SK-N-SH (cell line): ENCODE data around the gene COL23A1.

Source experiments
- CHD2 ChIP-seq: fragments of 150-350 bp; IDR thresholded peaks from 2 replicates; pipeline ENCODE4 v1.6.1; 2018; ENCODE audit warnings: low read length; ENCODE audit not compliant: partially characterized antibody
- CTCF ChIP-seq: fragments of 200-600 bp; sonication (generic); IDR thresholded peaks from 2 replicates; pipeline ENCODE4 v1.6.1; 2017; ENCODE audit warnings: antibody characterized with exemption, mild to moderate bottlenecking, moderate library complexity
- EP300 ChIP-seq, 2 experiments: IDR thresholded peaks; 2 replicates each; pipeline versions ENCODE4 v1.4.0 to v1.6.1; 2012; ENCODE audit warnings: borderline replicate concordance in 1 of 2, low read depth in 1 of 2, low read length in 1 of 2
- IRF3 ChIP-seq: fragments of 150-350 bp; IDR thresholded peaks from 2 replicates; pipeline ENCODE4 v1.6.1; 2016; ENCODE audit warnings: mild to moderate bottlenecking, low read depth, low read length
- JUND ChIP-seq: IDR thresholded peaks from 2 replicates; pipeline ENCODE4 v1.4.0; 2012
- MAX ChIP-seq: IDR thresholded peaks from 2 replicates; pipeline ENCODE4 v1.4.0; 2012; ENCODE audit warnings: low read depth
- USF2 ChIP-seq: fragments of 150-350 bp; IDR thresholded peaks from 2 replicates; pipeline ENCODE4 v1.6.1; 2017; ENCODE audit warnings: antibody characterized with exemption, low read length, low read depth, borderline replicate concordance

DNA sequence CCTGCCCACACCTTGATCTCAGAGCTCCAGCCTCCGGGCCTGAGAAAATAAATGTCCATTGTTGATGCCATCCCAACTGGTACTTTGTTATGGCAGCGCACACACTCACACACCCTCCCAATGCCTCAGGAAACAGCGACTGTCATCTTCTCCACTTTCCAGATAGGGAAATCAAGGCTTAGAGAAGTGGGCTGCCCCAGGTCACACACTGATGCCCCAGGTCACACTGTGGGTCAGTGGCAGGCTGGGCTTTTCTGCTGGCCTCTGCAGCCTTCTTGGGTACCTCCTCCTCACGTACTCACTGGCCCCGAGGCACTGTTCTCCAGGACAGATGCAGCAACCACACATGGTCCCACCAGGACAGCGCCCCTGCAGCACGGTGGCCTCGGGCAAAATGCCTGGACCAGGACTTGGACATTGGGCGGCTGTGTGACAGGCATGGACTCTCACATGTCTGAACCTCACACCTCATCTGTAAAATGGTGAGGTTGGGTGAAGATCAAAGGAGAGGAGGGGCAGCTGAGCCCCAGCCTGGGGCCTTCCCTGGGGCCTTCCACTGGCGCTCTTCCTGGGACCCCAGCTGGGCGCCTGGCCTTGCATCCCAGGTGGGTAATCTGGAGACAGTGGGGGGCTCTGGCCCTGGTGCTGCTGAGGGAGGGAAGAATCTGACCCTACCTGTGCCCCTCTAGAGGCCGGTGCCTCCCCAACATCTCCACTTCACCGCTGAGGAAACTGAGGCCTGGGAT is 156.0 kb downstream of the COL23A1 start:
- TF ChIP-seq CTCF (no peak), MAX (no peak), CHD2 (no peak), IRF3 (no peak), USF2 (no peak), JUND (no peak), EP300 (IDR thresholded peaks at IDR 0.05; ENCODE audit: borderline replicate concordance in 1 of 2, low read depth in 1 of 2, low read length in 1 of 2) (no peak)
